GM12878 (cell line): ENCODE data around the gene HNF4A.

Source experiments
- CHD4 ChIP-seq: fragments of 200-600 bp; sonication (generic); IDR thresholded peaks from 2 replicates; pipeline ENCODE4 v1.6.1; 2016; ENCODE audit warnings: mild to moderate bottlenecking
- NRF1 ChIP-seq: conservative IDR thresholded peaks from 2 replicates; pipeline ENCODE4 v1.6.1; 2011; ENCODE audit warnings: mild to moderate bottlenecking, low read depth, low read length, improper control_type of control experiment

GRCh38 chr20:44389871-44390270, 34.4 kb downstream of the HNF4A start:
- TF ChIP-seq NRF1 (no peak), CHD4 (no peak)
